ENCODE data around the gene NEB. TPM values are rescaled to one million over a fixed set of nuclear protein-coding genes. Genes with fewer than 3 reads are reported as not detected.
A peak's percentile ranks its signal among the peaks of the same experiment; 100 is the strongest.
"Not testable (repeated sequence)": the region's sequence is repeated elsewhere in the genome, so short reads cannot be mapped to it uniquely, and the experiment has no call there.

Gene NEB
- total and polyA plus RNA-seq, 4 donors, result 1.6 to 3.1 (median 2.5) TPM

GRCh38 chr2:151644580-151644979 lies 89.7 kb downstream of the NEB start:
- no peaks in the 10 kb centered on the region for H3K4me1 ChIP-seq (ENCODE audit: control insufficient read depth in 1 of 2, insufficient read depth in 2 of 2, low read length in 2 of 2)
- no peak overlapping the region for H3K27ac ChIP-seq (ENCODE audit: low read depth in 1 of 2, low read length in 2 of 2)
- 95 to 98% methylated on average over 2 of the region's 2 CpGs for WGBS, 2 donors
- H3K36me3 ChIP-seq (ENCODE audit: control insufficient read depth in 1 of 2, insufficient read depth in 2 of 2, low read length in 1 of 2), result no peaks in the 10 kb centered on the region
- H3K4me3 ChIP-seq (ENCODE audit: low read length in 2 of 2), result no peak overlapping the region
- no peak for ATAC-seq (ENCODE audit: low FRiP score)
- no peak for DNase-seq
- H3K27me3 ChIP-seq (ENCODE audit: control insufficient read depth in 1 of 2, insufficient read depth in 2 of 2, low read length in 1 of 2), result no peaks in the 10 kb centered on the region
- intact Hi-C loops (cut with DNase I), result no loop called here
- no peaks in the 10 kb centered on the region for H3K9me3 ChIP-seq (ENCODE audit: control insufficient read depth, low read length)

GRCh38 chr2:151641895-151642294 lies 92.4 kb downstream of the NEB start:
- DNase-seq; ATAC-seq (ENCODE audit: low FRiP score); H3K4me3 ChIP-seq (ENCODE audit: low read length in 2 of 2); H3K27ac ChIP-seq (ENCODE audit: low read depth in 1 of 2, low read length in 2 of 2); H3K9me3 ChIP-seq (ENCODE audit: control insufficient read depth, low read length); H3K27me3 ChIP-seq (ENCODE audit: control insufficient read depth in 1 of 2, insufficient read depth in 2 of 2, low read length in 1 of 2); H3K36me3 ChIP-seq (ENCODE audit: control insufficient read depth in 1 of 2, insufficient read depth in 2 of 2, low read length in 1 of 2); intact Hi-C loops (cut with DNase I); H3K4me1 ChIP-seq (ENCODE audit: control insufficient read depth in 1 of 2, insufficient read depth in 2 of 2, low read length in 2 of 2): not testable (repeated sequence)
- 77 to 90% methylated on average over 2 of the region's 2 CpGs for WGBS, 2 donors

- Histone ChIP-seq H3K27me3 (ENCODE audit: control insufficient read depth in 1 of 2, insufficient read depth in 2 of 2, low read length in 1 of 2) (no peaks in the 10 kb centered on the region), H3K9me3 (ENCODE audit: control insufficient read depth, low read length) (no peaks in the 10 kb centered on the region), H3K4me1 (ENCODE audit: control insufficient read depth in 1 of 2, insufficient read depth in 2 of 2, low read length in 2 of 2) (peaks cover 0 to 2% of the 10 kb centered on the region in 2 donors), H3K4me3 (ENCODE audit: low read length in 2 of 2) (no peak overlapping the region), H3K36me3 (ENCODE audit: control insufficient read depth in 1 of 2, insufficient read depth in 2 of 2, low read length in 1 of 2) (no peaks in the 10 kb centered on the region), H3K27ac (ENCODE audit: low read depth in 1 of 2, low read length in 2 of 2) (no peak overlapping the region)
- no peak for ATAC-seq (ENCODE audit: low FRiP score)
- 93 to 94% methylated on average over 9 of the region's 9 CpGs for WGBS, 2 donors
- intact Hi-C loops (cut with DNase I), result no loop called here
- DNase-seq, result no peak
Measured at GRCh38 chr2:151640087-151640486, 94.2 kb downstream of the NEB start.

GRCh38 chr2:151638990-151639389 lies 95.3 kb downstream of the NEB start:
- H3K27ac ChIP-seq (ENCODE audit: low read depth in 1 of 2, low read length in 2 of 2), result no peak overlapping the region
- DNase-seq (no peak), ATAC-seq (ENCODE audit: low FRiP score) (no peak)
- H3K4me1 ChIP-seq (ENCODE audit: control insufficient read depth in 1 of 2, insufficient read depth in 2 of 2, low read length in 2 of 2), result peaks cover 0 to 2% of the 10 kb centered on the region in 2 donors
- H3K4me3 ChIP-seq (ENCODE audit: low read length in 2 of 2), result no peak overlapping the region
- H3K27me3 ChIP-seq (ENCODE audit: control insufficient read depth in 1 of 2, insufficient read depth in 2 of 2, low read length in 1 of 2), result no peaks in the 10 kb centered on the region
- 91 to 95% methylated on average over 1 of the region's 1 CpG for WGBS, 2 donors
- H3K9me3 ChIP-seq (ENCODE audit: control insufficient read depth, low read length), result no peaks in the 10 kb centered on the region
- H3K36me3 ChIP-seq (ENCODE audit: control insufficient read depth in 1 of 2, insufficient read depth in 2 of 2, low read length in 1 of 2), result no peaks in the 10 kb centered on the region
- intact Hi-C loops (cut with DNase I), result no loop called here

- no peaks in the 10 kb centered on the region for H3K27me3 ChIP-seq (ENCODE audit: control insufficient read depth in 1 of 2, insufficient read depth in 2 of 2, low read length in 1 of 2)
- no peaks in the 10 kb centered on the region for H3K9me3 ChIP-seq (ENCODE audit: control insufficient read depth, low read length)
- no peaks in the 10 kb centered on the region for H3K36me3 ChIP-seq (ENCODE audit: control insufficient read depth in 1 of 2, insufficient read depth in 2 of 2, low read length in 1 of 2)
- no peak overlapping the region for H3K4me3 ChIP-seq (ENCODE audit: low read length in 2 of 2)
- no peak for ATAC-seq (ENCODE audit: low FRiP score)
- H3K27ac ChIP-seq (ENCODE audit: low read depth in 1 of 2, low read length in 2 of 2), result no peak overlapping the region
- intact Hi-C loops (cut with DNase I), result no loop called here
- 32 to 33% methylated on average over 4 of the region's 4 CpGs for WGBS, 2 donors
- H3K4me1 ChIP-seq (ENCODE audit: control insufficient read depth in 1 of 2, insufficient read depth in 2 of 2, low read length in 2 of 2), result peaks cover 0 to 2% of the 10 kb centered on the region in 2 donors
- no peak for DNase-seq
Measured at GRCh38 chr2:151638191-151638933, 95.9 kb downstream of the NEB start.

- H3K27me3 ChIP-seq (ENCODE audit: control insufficient read depth in 1 of 2, insufficient read depth in 2 of 2, low read length in 1 of 2), result no peaks in the 10 kb centered on the region
- H3K4me3 ChIP-seq (ENCODE audit: low read length in 2 of 2), result no peak overlapping the region
- H3K4me1 ChIP-seq (ENCODE audit: control insufficient read depth in 1 of 2, insufficient read depth in 2 of 2, low read length in 2 of 2), result peaks cover 0 to 2% of the 10 kb centered on the region in 2 donors
- no peak overlapping the region for H3K27ac ChIP-seq (ENCODE audit: low read depth in 1 of 2, low read length in 2 of 2)
- no peaks in the 10 kb centered on the region for H3K36me3 ChIP-seq (ENCODE audit: control insufficient read depth in 1 of 2, insufficient read depth in 2 of 2, low read length in 1 of 2)
- no peaks in the 10 kb centered on the region for H3K9me3 ChIP-seq (ENCODE audit: control insufficient read depth, low read length)
- WGBS, 2 donors, result 32 to 44% methylated on average over 8 of the region's 8 CpGs
- DNase-seq (no peak), ATAC-seq (ENCODE audit: low FRiP score) (peak; percentile 70)
- intact Hi-C loops (cut with DNase I), result no loop called here
Measured at GRCh38 chr2:151637271-151637781, 97.0 kb downstream of the NEB start.

- 91 to 92% methylated on average over 4 of the region's 4 CpGs for WGBS, 2 donors
- Histone ChIP-seq H3K9me3 (ENCODE audit: control insufficient read depth, low read length) (no peaks in the 10 kb centered on the region), H3K36me3 (ENCODE audit: control insufficient read depth in 1 of 2, insufficient read depth in 2 of 2, low read length in 1 of 2) (no peaks in the 10 kb centered on the region), H3K27me3 (ENCODE audit: control insufficient read depth in 1 of 2, insufficient read depth in 2 of 2, low read length in 1 of 2) (no peaks in the 10 kb centered on the region), H3K27ac (ENCODE audit: low read depth in 1 of 2, low read length in 2 of 2) (no peak overlapping the region), H3K4me1 (ENCODE audit: control insufficient read depth in 1 of 2, insufficient read depth in 2 of 2, low read length in 2 of 2) (peaks cover 0 to 2% of the 10 kb centered on the region in 2 donors), H3K4me3 (ENCODE audit: low read length in 2 of 2) (no peak overlapping the region)
- no peak for DNase-seq
- intact Hi-C loops (cut with DNase I), result no loop called here
- no peak for ATAC-seq (ENCODE audit: low FRiP score)
Measured at GRCh38 chr2:151634736-151635467, 99.4 kb downstream of the NEB start.

- DNase-seq (no peak), ATAC-seq (ENCODE audit: low FRiP score) (no peak)
- 22 to 50% methylated on average over 1 of the region's 1 CpG for WGBS, 2 donors
- Histone ChIP-seq H3K4me1 (ENCODE audit: control insufficient read depth in 1 of 2, insufficient read depth in 2 of 2, low read length in 2 of 2) (peaks cover 0 to 2% of the 10 kb centered on the region in 2 donors), H3K9me3 (ENCODE audit: control insufficient read depth, low read length) (no peaks in the 10 kb centered on the region), H3K4me3 (ENCODE audit: low read length in 2 of 2) (no peak overlapping the region), H3K27ac (ENCODE audit: low read depth in 1 of 2, low read length in 2 of 2) (no peak overlapping the region), H3K36me3 (ENCODE audit: control insufficient read depth in 1 of 2, insufficient read depth in 2 of 2, low read length in 1 of 2) (no peaks in the 10 kb centered on the region), H3K27me3 (ENCODE audit: control insufficient read depth in 1 of 2, insufficient read depth in 2 of 2, low read length in 1 of 2) (no peaks in the 10 kb centered on the region)
- intact Hi-C loops (cut with DNase I), result no loop called here
Measured at GRCh38 chr2:151632993-151633565, 101.2 kb downstream of the NEB start.

Measured in aorta (tissue), 5 donors.